Loucy (cell line): ENCODE results near the gene PTMS.
"Not testable (repeated sequence)": the region's sequence is repeated elsewhere in the genome, so short reads cannot be mapped to it uniquely, and the experiment has no call there.

Experiments
- H2AFZ ChIP-seq: fragments of 200-600 bp; sonication (generic); 2 replicates; pipeline ENCODE4 v1.6.0; 2016; ENCODE audit warnings: antibody characterized with exemption, mild to moderate bottlenecking, low read length, moderate library complexity
- H3F3A ChIP-seq: fragments of 200-600 bp; 2 replicates; pipeline ENCODE4 v1.6.0; 2016; ENCODE audit warnings: antibody characterized with exemption, low read depth, mild to moderate bottlenecking
- H3K27me3 ChIP-seq: fragments of 200-600 bp; sonication (generic); 2 replicates; pipeline ENCODE4 v1.6.1; 2014; ENCODE audit warnings: low read length, mild to moderate bottlenecking; ENCODE audit not compliant: insufficient read depth, poor library complexity, severe bottlenecking
- H3K36me3 ChIP-seq: fragments of 200-600 bp; sonication (generic); 2 replicates; pipeline ENCODE4 v1.6.1; 2016; ENCODE audit warnings: low read length; ENCODE audit not compliant: insufficient read depth
- H3K4me1 ChIP-seq: fragments of 200-600 bp; sonication (generic); 2 replicates; pipeline ENCODE4 v1.5.1; 2014; ENCODE audit warnings: low read length, mild to moderate bottlenecking; ENCODE audit not compliant: insufficient read depth, poor library complexity, severe bottlenecking
- H3K4me2 ChIP-seq: fragments of 200-600 bp; sonication (generic); 2 replicates; pipeline ENCODE4 v1.6.0; 2014; ENCODE audit warnings: antibody characterized with exemption, low read length, low read depth, mild to moderate bottlenecking; ENCODE audit not compliant: poor library complexity, severe bottlenecking
- H3K4me3 ChIP-seq: fragments of 200-600 bp; sonication (generic); 2 replicates; pipeline ENCODE4 v1.5.1; 2014; ENCODE audit warnings: low read length, mild to moderate bottlenecking, mixed read lengths; ENCODE audit not compliant: poor library complexity, severe bottlenecking
- H3K79me2 ChIP-seq: fragments of 200-600 bp; sonication (generic); 2 replicates; pipeline ENCODE4 v1.6.1; 2014; ENCODE audit warnings: low read length; ENCODE audit not compliant: insufficient read depth
- H3K9ac ChIP-seq: fragments of 200-600 bp; sonication (generic); 2 replicates; pipeline ENCODE4 v1.6.0; 2014; ENCODE audit warnings: mild to moderate bottlenecking, low read depth, low read length, moderate library complexity; ENCODE audit not compliant: poor library complexity, severe bottlenecking
- H3K9me2 ChIP-seq: fragments of 200-600 bp; sonication (generic); replicated peaks from 2 replicates; pipeline ENCODE4 v1.6.1; 2016; ENCODE audit warnings: low read depth, low read length, mixed read lengths
- H3K9me3 ChIP-seq: fragments of 200-600 bp; sonication (generic); 2 replicates; pipeline ENCODE4 v1.6.1; 2014; ENCODE audit warnings: mild to moderate bottlenecking, antibody characterized with exemption, low read length, low read depth; ENCODE audit not compliant: insufficient read depth
- H4K20me1 ChIP-seq: fragments of 200-600 bp; sonication (generic); 2 replicates; pipeline ENCODE4 v1.6.0; 2014; ENCODE audit warnings: antibody characterized with exemption, low read length, mild to moderate bottlenecking; ENCODE audit not compliant: insufficient read depth, poor library complexity, severe bottlenecking
- CTCF ChIP-seq: fragments of 200-600 bp; sonication (generic); conservative IDR thresholded peaks from 2 replicates; pipeline ENCODE4 v1.5.1; 2014; ENCODE audit warnings: mild to moderate bottlenecking, antibody characterized with exemption, low read length
- EZH2phosphoT487 ChIP-seq: fragments of 200-600 bp; IDR thresholded peaks from 2 replicates; pipeline ENCODE4 v1.6.1; 2018; ENCODE audit warnings: antibody characterized with exemption, mild to moderate bottlenecking, moderate library complexity, borderline replicate concordance

The PTMS gene

DNA sequence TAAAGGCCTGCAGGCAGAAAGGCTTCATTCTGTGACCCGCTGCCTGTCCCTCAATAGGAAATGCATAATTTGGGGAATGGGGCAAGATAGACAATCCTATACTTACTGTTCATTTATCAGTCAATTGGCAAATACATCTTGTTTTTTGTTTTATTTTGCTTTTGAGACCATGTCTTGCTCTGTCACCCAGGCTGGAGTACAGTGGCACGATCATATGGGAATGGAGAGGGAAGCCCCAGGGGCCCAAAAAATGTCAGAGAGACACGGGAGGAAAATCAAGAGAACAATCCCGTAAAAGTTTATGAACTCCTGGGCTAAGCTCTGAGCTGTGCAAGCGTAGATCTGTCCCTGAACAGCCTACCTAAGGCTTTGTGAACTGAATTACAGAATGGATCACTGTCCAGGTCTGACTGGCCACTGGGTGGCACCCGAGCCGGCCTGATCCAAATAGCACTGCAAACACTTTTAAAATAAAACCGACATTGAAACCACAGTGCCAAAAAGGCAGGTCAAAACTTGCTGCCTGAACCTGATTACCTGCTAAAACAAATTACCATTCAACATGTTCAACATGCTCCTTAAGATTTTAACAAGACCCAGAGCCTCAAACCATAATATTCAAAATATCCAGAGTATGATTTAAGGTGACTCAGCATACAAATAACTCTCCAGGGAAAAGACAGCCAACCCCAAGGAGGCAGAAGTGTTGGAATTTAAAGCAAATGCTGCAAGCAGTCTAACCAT, 30.5 kb upstream of the PTMS start:
- Histone ChIP-seq H3K27me3 (no peaks in the 10 kb centered on the region), H3K4me1 (peaks cover 5% of the 10 kb centered on the region), H3K4me3 (no peak overlapping the region), H3K9me2 (no peaks in the 10 kb centered on the region), H3K79me2 (no peaks in the 10 kb centered on the region), H3F3A (no peaks in the 10 kb centered on the region), H3K9me3 (no peaks in the 10 kb centered on the region), H3K9ac (peak overlapping the region; percentile 64), H2AFZ (0 out of 2 replicates have a peak overlapping the region, but pooled peaks have one; percentile 33), H4K20me1 (no peaks in the 10 kb centered on the region), H3K4me2 (peak overlapping the region; percentile 22), H3K36me3 (no peaks in the 10 kb centered on the region)
- TF ChIP-seq CTCF (peak; percentile 83), EZH2phosphoT487 (no peak)

DNA sequence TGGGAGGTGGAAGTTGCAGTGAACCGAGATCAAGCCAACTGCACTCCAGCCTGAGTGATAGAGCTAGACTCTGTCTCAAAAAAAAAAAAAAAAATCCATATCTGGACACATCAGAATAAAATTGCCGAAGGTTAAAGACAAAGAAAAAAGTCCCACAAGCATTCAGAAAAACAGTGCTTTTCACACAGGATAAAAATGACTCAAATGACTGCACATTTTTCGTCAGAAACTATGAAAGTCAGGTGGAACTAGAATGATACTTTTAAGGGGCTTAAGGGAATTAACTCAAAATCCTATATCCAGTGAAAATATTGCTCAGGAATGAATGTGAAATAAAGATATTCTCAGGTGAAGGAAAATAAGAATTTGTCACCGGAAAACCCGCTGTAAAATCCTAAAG, 29.4 kb upstream of the PTMS start:
- Histone ChIP-seq H3K36me3 (no peaks in the 10 kb centered on the region), H3K79me2 (no peaks in the 10 kb centered on the region), H3F3A (no peaks in the 10 kb centered on the region), H3K4me1 (peaks cover 5% of the 10 kb centered on the region), H3K27me3 (no peaks in the 10 kb centered on the region), H3K4me2 (no peak overlapping the region), H3K9ac (no peak overlapping the region), H2AFZ (no peak overlapping the region), H4K20me1 (no peaks in the 10 kb centered on the region), H3K4me3 (no peak overlapping the region), H3K9me2 (no peaks in the 10 kb centered on the region), H3K9me3 (no peaks in the 10 kb centered on the region)
- no peak for TF ChIP-seq CTCF

- not testable (repeated sequence) for H4K20me1 ChIP-seq, H3K9me3 ChIP-seq, H3K79me2 ChIP-seq, H3K9me2 ChIP-seq, H3K4me3 ChIP-seq, H3K27me3 ChIP-seq, H3F3A ChIP-seq, H3K4me2 ChIP-seq, H3K9ac ChIP-seq, H2AFZ ChIP-seq, H3K36me3 ChIP-seq
- peaks cover 15% of the 10 kb centered on the region for H3K4me1 ChIP-seq
These were observed 24.1 kb upstream of the PTMS start for GRCh38 chr12:6742080-6742479.

- H2AFZ ChIP-seq: no peak overlapping the region
- no peak overlapping the region for H3K9ac ChIP-seq
- TF ChIP-seq CTCF (no peak), EZH2phosphoT487 (no peak)
- no peaks in the 10 kb centered on the region for H3K9me3 ChIP-seq
- no peaks in the 10 kb centered on the region for H3K9me2 ChIP-seq
- no peaks in the 10 kb centered on the region for H3K27me3 ChIP-seq
- H3K36me3 ChIP-seq: peaks cover 11% of the 10 kb centered on the region; the same call in 1 of the 2 replicates
- no peaks in the 10 kb centered on the region for H3K79me2 ChIP-seq
- H4K20me1 ChIP-seq: no peaks in the 10 kb centered on the region
- no peaks in the 10 kb centered on the region for H3F3A ChIP-seq
- no peak overlapping the region for H3K4me3 ChIP-seq
- H3K4me1 ChIP-seq: peaks cover 15% of the 10 kb centered on the region
- no peak overlapping the region for H3K4me2 ChIP-seq
These were observed 23.3 kb upstream of the PTMS start for GRCh38 chr12:6742834-6743233.

DNA sequence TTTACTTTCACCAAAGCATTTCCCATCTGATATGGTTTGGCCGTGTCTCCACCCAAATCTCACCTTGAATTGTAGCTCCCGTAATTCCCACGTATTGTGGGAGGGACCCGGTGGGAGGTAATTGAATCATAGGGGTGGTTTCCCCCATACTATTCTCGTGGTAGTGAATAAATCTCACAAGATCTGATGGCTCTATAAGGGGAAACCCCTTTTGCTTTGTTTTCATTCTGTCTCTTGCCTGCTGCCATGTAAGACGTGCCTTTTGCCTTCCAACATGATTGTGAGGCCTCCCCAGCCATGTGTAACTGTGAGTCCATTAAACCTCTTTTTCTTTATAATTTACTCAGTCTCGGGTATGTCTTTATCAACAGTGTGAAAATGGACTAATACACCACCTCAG, 22.9 kb upstream of the PTMS start:
- H3K9me2 ChIP-seq, H4K20me1 ChIP-seq, H3K9ac ChIP-seq, H3K79me2 ChIP-seq, H3K27me3 ChIP-seq, H3K4me2 ChIP-seq, H2AFZ ChIP-seq, H3K4me3 ChIP-seq, H3K9me3 ChIP-seq, H3F3A ChIP-seq: not testable (repeated sequence)
- Histone ChIP-seq H3K36me3 (peaks cover 15% of the 10 kb centered on the region; the same call in 1 of the 2 replicates), H3K4me1 (peaks cover 15% of the 10 kb centered on the region)
